B cell (primary cell): Measurements from ENCODE around the gene ARHGAP26. TPM values are rescaled to one million over a fixed set of nuclear protein-coding genes. Genes with fewer than 3 reads are reported as not detected.

Source experiments
- ATAC-seq: fragments of 200-7000 bp; cut with Tn5 transposase; one replicate; pipeline ENCODE4 v1.10.0; 2021; ENCODE audit warnings: low read depth, mild to moderate bottlenecking, moderate number of reproducible peaks, moderate library complexity
- CTCF ChIA-PET: fragments of 350-600 bp; sonication (Branson Sonifier 250); formaldehyde crosslinking; loops from one replicate; lab custom pipeline; 2021; ENCODE audit warnings: antibody characterized with exemption, inconsistent platforms; lab: Charles Lee
- POLR2A ChIA-PET: fragments of 350-600 bp; sonication (Branson Sonifier 250); formaldehyde crosslinking; loops from one replicate; lab custom pipeline; 2021; ENCODE audit warnings: antibody characterized with exemption; lab: Charles Lee
- DNase-seq: peaks from one replicate; pipeline ENCODE4 v3.0.0; 2013
- H2AFZ ChIP-seq: 2 replicates; pipeline ENCODE4 v1.6.1; 2012; ENCODE audit warnings: mild to moderate bottlenecking, low read depth, low read length; ENCODE audit not compliant: insufficient read depth, poor library complexity, severe bottlenecking
- H3K27ac ChIP-seq, 2 donors: 1 replicate in 1 of 2; 2 replicates in 1 of 2; pipeline ENCODE4 v1.5.1; 2012 to 2013; ENCODE audit warnings: low read length in 2 of 2, mild to moderate bottlenecking in 2 of 2, moderate library complexity in 1 of 2
- H3K27me3 ChIP-seq, 4 experiments: fragments of 200-600 bp in 1 of 4; sonication (generic) in 1 of 4; replicated peaks in 1 of 4; 1 replicate in 2 of 4; 2 replicates in 2 of 4; pipeline versions ENCODE4 v1.6.1 to v1.7.0; 2013 to 2016; ENCODE audit warnings: low read length in 3 of 4, mild to moderate bottlenecking in 2 of 4, mixed read lengths in 1 of 4, moderate library complexity in 1 of 4; ENCODE audit not compliant: insufficient read depth in 4 of 4, control insufficient read depth in 3 of 4; ENCODE audit errors: control extremely low read depth in 1 of 4
- H3K36me3 ChIP-seq, 2 experiments: replicated peaks in 1 of 2; 1 replicate in 1 of 2; 2 replicates in 1 of 2; pipeline versions ENCODE4 v1.6.1 to v1.7.1; 2013; ENCODE audit warnings: low read length in 1 of 2; ENCODE audit not compliant: insufficient read depth in 2 of 2, control insufficient read depth in 1 of 2; ENCODE audit errors: control extremely low read depth in 1 of 2, extremely low read depth in 1 of 2
- H3K4me1 ChIP-seq, 2 donors: fragments of 200-600 bp in 1 of 2; sonication (generic) in 1 of 2; 1 replicate in 1 of 2; 2 replicates in 1 of 2; pipeline versions ENCODE4 v1.5.1 to v1.6.1; 2013 to 2017; ENCODE audit warnings: low read length in 2 of 2; ENCODE audit not compliant: control insufficient read depth in 2 of 2, insufficient read depth in 2 of 2
- H3K4me2 ChIP-seq: replicated peaks from 2 replicates; pipeline ENCODE3; 2012; ENCODE audit warnings: mild to moderate bottlenecking, low read depth, low read length; ENCODE audit not compliant: poor library complexity, severe bottlenecking
- H3K4me3 ChIP-seq, 5 experiments: fragments of 200-600 bp in 1 of 5; sonication (generic) in 1 of 5; 1 replicate in 3 of 5; 2 replicates in 2 of 5; pipeline versions ENCODE4 v1.5.1 to v1.7.0; 2011 to 2016; ENCODE audit warnings: low read length in 4 of 5, mild to moderate bottlenecking in 4 of 5, low read depth in 2 of 5, control low read depth in 1 of 5, moderate library complexity in 1 of 5; ENCODE audit not compliant: insufficient read depth in 1 of 5; ENCODE audit errors: control extremely low read depth in 1 of 5, extremely low read depth in 1 of 5
- H3K79me2 ChIP-seq: fragments of 200-600 bp; sonication (generic); one replicate; pipeline ENCODE4 v1.6.0; 2016; ENCODE audit warnings: low read length; ENCODE audit not compliant: control insufficient read depth, insufficient read depth
- H3K9ac ChIP-seq: fragments of 200-600 bp; sonication (generic); 2 replicates; pipeline ENCODE4 v1.6.1; 2017; ENCODE audit warnings: mild to moderate bottlenecking, low read length, moderate library complexity
- H3K9me3 ChIP-seq, 3 donors: one replicate each; pipeline versions ENCODE4 v1.6.1 to v1.7.1; 2013; ENCODE audit warnings: low read length in 2 of 3; ENCODE audit not compliant: control insufficient read depth in 2 of 3, insufficient read depth in 1 of 3; ENCODE audit errors: control extremely low read depth in 1 of 3
- H4K20me1 ChIP-seq: 2 replicates; pipeline ENCODE4 v1.6.0; 2012; ENCODE audit warnings: mild to moderate bottlenecking, low read length; ENCODE audit not compliant: insufficient read depth, control insufficient read depth, poor library complexity, severe bottlenecking
- H3K27ac Mint-ChIP-seq: one replicate; pipeline ENCODE4 v1.8.0; 2021; ENCODE audit warnings: mixed read lengths
- H3K27me3 Mint-ChIP-seq: one replicate; pipeline ENCODE4 v1.8.0; 2021; ENCODE audit warnings: mixed read lengths
- H3K4me1 Mint-ChIP-seq: one replicate; pipeline ENCODE4 v1.8.0; 2021; ENCODE audit warnings: mixed read lengths
- H3K4me3 Mint-ChIP-seq: one replicate; pipeline ENCODE4 v1.8.0; 2021; ENCODE audit warnings: mixed read lengths
- H3K9me3 Mint-ChIP-seq: one replicate; pipeline ENCODE4 v1.8.0; 2022; ENCODE audit warnings: mixed read lengths; ENCODE audit not compliant: insufficient read depth
- EZH2 ChIP-seq: IDR thresholded peaks from 2 replicates; pipeline ENCODE4 v1.6.1; 2012; ENCODE audit warnings: borderline replicate concordance, low read depth, mild to moderate bottlenecking, moderate library complexity, low read length; ENCODE audit not compliant: insufficient read depth, poor library complexity, severe bottlenecking
- WGBS: methylation state at CpG from one replicate; pipeline ENCODE4 v1.1.5; 2013; ENCODE audit warnings: missing lambda C conversion rate; ENCODE audit not compliant: insufficient coverage; 5-methylcytosine and 5-hydroxymethylcytosine counted together
- intact Hi-C: fragments of 100-400 bp; cut with micrococcal nuclease; formaldehyde crosslinking; loops from one replicate; pipeline ENCODE4 v1.10.0; 2022
- polyA plus RNA-seq: library from polyadenylated mRNA; depleted of rRNA; stranded (reverse); fragments of >200 nt; gene quantifications from 2 replicates; pipeline ENCODE4 v1.2.3, GENCODE V29; 2012
- total RNA-seq, 2 donors: library from RNA; stranded (reverse); fragments of 120-200 nt in 1 of 2; gene quantifications; 1 replicate in 1 of 2; 2 replicates in 1 of 2; pipeline versions ENCODE4 v1.2.3 to v1.2.4, GENCODE V29; 2013 to 2022
- TF ChIP-seq, protein P1 (sequence below): fragments of 200-600 bp; IDR thresholded peaks from one replicate; pipeline ENCODE4 v1.8.0; 2022; ENCODE audit warnings: antibody characterized with exemption, mild to moderate bottlenecking

The ARHGAP26 gene
- total and polyA plus RNA-seq, 2 donors (not counting 1 experiment from before 2014, with no cell fraction given): 1.8 to 22.5 TPM

DNA sequence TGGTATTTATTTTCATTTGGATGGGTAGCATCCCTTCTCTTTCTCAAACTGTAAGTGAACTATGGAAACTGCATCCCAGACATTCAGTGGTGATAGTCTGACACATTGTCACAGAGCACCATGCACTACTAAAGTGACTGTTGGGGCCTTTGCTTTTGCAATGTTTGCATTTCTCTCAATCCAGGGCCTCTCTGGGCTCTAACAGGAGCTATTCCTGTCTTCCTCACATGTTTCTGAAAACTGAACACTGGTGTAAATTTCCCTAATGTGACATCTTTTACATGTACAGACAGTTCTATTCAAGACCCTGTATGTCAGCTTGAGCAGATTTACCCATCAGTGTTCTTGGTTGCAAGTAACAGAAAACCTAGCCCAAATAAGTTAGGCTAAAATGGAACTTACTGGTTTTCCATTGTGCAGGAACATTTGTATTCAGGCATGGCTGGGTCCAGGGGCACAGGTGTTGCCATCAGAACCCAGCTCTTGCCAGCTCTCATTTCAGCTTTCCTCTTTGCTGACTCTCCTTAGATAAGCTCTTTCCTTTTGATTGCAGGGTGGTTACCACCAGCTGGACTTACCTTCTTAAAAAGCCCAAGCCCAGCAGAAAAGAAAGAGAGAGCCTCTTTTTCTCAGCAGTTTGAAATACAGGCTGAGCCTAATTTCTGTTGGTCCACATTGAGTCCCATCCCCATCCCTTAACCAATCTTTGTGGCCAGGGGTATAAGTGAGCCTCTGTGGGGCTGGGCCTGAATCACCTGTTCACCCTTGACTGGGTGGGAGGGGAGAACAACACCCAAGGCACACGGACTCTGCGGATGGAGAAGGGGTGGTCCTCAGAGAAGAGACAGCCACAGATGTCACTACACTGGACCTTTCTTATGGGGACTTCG is 399.0 kb downstream of the ARHGAP26 start:
- no peak overlapping the region for H3K4me2 ChIP-seq
- peaks cover 11% of the 10 kb centered on the region for H3K4me1 Mint-ChIP-seq
- no peak overlapping the region for H3K9ac ChIP-seq
- no peak overlapping the region for H3K4me3 Mint-ChIP-seq
- TF ChIP-seq, protein P1, sequence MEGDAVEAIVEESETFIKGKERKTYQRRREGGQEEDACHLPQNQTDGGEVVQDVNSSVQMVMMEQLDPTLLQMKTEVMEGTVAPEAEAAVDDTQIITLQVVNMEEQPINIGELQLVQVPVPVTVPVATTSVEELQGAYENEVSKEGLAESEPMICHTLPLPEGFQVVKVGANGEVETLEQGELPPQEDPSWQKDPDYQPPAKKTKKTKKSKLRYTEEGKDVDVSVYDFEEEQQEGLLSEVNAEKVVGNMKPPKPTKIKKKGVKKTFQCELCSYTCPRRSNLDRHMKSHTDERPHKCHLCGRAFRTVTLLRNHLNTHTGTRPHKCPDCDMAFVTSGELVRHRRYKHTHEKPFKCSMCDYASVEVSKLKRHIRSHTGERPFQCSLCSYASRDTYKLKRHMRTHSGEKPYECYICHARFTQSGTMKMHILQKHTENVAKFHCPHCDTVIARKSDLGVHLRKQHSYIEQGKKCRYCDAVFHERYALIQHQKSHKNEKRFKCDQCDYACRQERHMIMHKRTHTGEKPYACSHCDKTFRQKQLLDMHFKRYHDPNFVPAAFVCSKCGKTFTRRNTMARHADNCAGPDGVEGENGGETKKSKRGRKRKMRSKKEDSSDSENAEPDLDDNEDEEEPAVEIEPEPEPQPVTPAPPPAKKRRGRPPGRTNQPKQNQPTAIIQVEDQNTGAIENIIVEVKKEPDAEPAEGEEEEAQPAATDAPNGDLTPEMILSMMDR: no peak
- no peak for TF ChIP-seq EZH2
- no peak for DNase-seq
- H3K27me3 ChIP-seq: no peaks in the 10 kb centered on the region
- no peak overlapping the region for H3K27ac Mint-ChIP-seq
- no CpG with 5 or more reads among the region's 3 CpGs for WGBS
- H3K27ac ChIP-seq: no peak overlapping the region
- no peaks in the 10 kb centered on the region for H3K36me3 ChIP-seq
- POLR2A ChIA-PET: no interaction called here
- ATAC-seq: no peak
- CTCF ChIA-PET: no interaction called here
- no peaks in the 10 kb centered on the region for H3K9me3 Mint-ChIP-seq
- intact Hi-C loops: no loop called here
- no peaks in the 10 kb centered on the region for H4K20me1 ChIP-seq
- peaks cover 5 to 7% of the 10 kb centered on the region in 2 donors for H3K4me1 ChIP-seq
- H3K27me3 Mint-ChIP-seq: no peaks in the 10 kb centered on the region
- H3K79me2 ChIP-seq: no peaks in the 10 kb centered on the region
- H2AFZ ChIP-seq: no peak overlapping the region
- no peaks in the 10 kb centered on the region for H3K9me3 ChIP-seq
- no peak overlapping the region for H3K4me3 ChIP-seq

DNA sequence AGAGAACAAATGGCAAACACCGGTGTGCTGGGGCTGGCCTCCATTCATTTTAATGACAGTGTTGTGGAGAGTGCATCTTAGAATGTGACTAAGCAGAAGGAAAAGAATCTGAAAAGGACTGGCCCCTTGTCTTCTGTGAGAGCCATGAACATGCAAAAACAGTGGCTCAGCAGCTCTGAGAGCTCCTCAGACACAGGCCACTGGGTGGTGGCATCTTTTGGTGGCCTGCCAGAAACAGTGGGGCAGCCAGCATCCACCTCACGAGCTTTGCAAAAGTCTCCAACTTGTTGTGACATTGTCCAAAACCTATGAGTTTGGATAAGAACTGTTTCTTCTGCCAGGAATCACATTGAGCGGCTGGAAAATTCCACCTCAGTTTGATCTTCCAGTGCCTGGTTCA is 399.9 kb downstream of the ARHGAP26 start:
- no peaks in the 10 kb centered on the region for H3K79me2 ChIP-seq
- H3K4me1 ChIP-seq: peaks cover 3% of the 10 kb centered on the region in 2 donors
- Mint-ChIP-seq H3K4me3 (no peak overlapping the region), H3K27ac (no peak overlapping the region), H3K9me3 (no peaks in the 10 kb centered on the region), H3K27me3 (no peaks in the 10 kb centered on the region), H3K4me1 (peaks cover 7% of the 10 kb centered on the region)
- no peak overlapping the region for H3K9ac ChIP-seq
- WGBS: 100% methylated on average over 3 of the region's 3 CpGs
- no peak for ATAC-seq
- H3K27me3 ChIP-seq: no peaks in the 10 kb centered on the region
- no peaks in the 10 kb centered on the region for H4K20me1 ChIP-seq
- POLR2A ChIA-PET: no interaction called here
- H3K4me2 ChIP-seq: no peak overlapping the region
- H3K4me3 ChIP-seq: no peak overlapping the region
- H3K9me3 ChIP-seq: no peaks in the 10 kb centered on the region
- H2AFZ ChIP-seq: no peak overlapping the region
- H3K27ac ChIP-seq: no peak overlapping the region
- H3K36me3 ChIP-seq: no peaks in the 10 kb centered on the region
- no peak for TF ChIP-seq EZH2
- TF ChIP-seq, protein P1: no peak
- CTCF ChIA-PET: no interaction called here
- no peak for DNase-seq
- intact Hi-C loops: no loop called here
